Adipose tissue (tissue), 3 donors: ENCODE measurements around the gene ANO2. TPM values are rescaled to one million over a fixed set of nuclear protein-coding genes. Genes with fewer than 3 reads are reported as not detected.

Experiments used
- H3K27ac ChIP-seq: one replicate; pipeline ENCODE4 v1.5.1; 2013; ENCODE audit warnings: low read depth, low read length
- WGBS, 3 donors: extraction: QIAGEN DNeasy Blood & Tissue Kit; methylation state at CpG; one replicate each; pipeline ENCODE4 v1.1.7; 2013; 5-methylcytosine and 5-hydroxymethylcytosine counted together
- polyA plus RNA-seq, 3 donors: library from polyadenylated mRNA; stranded (reverse); fragments of 200-250 nt; gene quantifications; one replicate each; pipeline ENCODE4 v1.2.3, GENCODE V29; 2013
- donor health status: healthy with polysubstance abuse.
- donor health status: Bipolar disorder and iron deficiency.
- donor health status: healthy.

The ANO2 gene
- polyA plus RNA-seq, 3 donors = 1.0 to 11.7 (median 6.6) TPM

DNA sequence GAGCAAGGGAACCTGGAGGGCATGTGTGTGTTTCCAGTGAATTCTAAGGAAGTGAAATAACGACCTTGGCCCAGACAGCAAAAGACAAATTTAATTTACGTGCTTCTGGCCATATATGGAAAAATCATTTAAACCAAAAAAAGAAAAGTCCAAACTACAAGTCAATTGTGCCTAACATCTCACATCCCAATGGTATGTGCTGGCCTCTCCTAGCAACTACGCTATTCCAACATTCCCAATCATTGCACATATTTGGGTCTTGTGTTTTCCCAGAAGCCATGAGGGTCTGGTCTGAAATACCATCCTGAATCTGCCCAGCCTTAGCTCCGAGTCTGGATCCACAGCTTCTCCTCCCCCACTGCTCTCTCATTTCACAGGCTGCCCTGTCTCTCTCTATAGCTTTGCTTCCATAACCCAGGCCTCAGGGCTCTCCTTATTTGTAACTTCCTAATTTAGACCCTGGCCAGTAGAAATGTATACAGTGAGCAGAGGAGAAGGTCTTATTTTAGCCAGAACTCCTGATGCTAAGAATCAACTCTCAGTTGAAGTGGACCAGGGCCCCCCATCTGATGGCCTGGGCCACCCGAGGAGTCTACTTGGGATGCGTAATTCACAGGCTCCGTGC is 224.6 kb downstream of the ANO2 start:
- 59 to 82% (median 75%) methylated on average over 7 of the region's 7 CpGs for WGBS, 3 donors
- H3K27ac ChIP-seq = no peak overlapping the region

DNA sequence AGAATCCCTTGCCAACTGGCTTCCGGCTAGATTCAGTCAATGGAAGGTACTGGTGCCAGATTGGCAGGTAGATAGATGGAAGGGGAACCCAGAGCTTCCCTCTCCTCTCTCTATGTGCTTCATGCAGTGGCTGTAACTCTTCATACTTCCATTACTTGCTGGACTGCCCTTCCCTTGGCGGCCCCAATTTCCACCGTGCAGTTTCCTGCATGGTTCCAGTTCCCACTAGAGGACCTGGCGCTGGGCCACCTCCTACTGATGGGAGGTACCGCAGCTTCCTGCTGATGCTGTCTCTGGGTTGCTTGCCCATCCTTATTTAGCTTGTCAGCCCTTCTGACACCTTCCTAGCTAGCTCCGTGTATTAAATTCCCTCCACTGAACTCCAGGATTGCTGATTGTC is 226.4 kb downstream of the ANO2 start:
- no peak overlapping the region for H3K27ac ChIP-seq
- WGBS, 3 donors = 40 to 67% (median 42%) methylated on average over 6 of the region's 6 CpGs

DNA sequence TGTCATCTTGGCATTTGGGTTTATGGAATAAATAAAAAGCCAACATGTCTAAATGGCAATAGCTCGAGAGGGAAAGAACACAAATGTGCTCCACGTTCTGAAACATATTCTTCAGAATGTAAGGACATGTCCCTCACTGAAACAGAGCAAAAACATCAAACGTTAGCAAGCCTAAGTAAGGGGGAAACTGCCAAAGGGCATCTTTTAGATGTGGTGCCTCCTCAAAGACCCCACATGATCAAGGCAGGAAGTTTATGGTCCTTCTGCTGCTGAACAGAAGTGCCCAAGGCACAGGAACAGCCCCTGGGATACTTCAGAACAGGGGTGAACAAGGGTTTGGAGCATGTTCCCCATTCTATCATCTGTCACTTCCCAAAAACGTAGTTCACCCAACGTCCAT is 227.0 kb downstream of the ANO2 start:
- H3K27ac ChIP-seq = no peak overlapping the region
- 53 to 69% (median 57%) methylated on average over 5 of the region's 5 CpGs for WGBS, 3 donors

DNA sequence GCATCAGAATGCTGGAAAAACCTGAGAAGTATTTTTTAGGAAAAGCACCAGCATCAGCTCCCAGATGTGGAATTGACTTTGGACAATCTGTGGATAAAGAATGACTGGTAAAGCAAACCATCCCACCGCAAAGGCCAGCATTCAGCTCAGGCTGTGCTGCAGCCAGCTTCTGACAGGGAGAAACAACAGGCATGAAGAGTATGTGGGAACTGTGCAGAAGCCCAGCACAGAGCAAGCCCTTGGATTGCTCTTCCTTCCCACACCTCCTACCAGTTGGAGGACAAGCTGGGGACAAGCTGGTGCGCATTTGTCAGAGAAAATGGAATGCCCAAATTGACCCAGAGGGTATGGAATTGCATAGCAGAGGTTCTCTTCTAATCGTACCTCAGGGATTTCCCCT is 228.1 kb downstream of the ANO2 start:
- no peak overlapping the region for H3K27ac ChIP-seq
- 66 to 84% (median 76%) methylated on average over 3 of the region's 3 CpGs for WGBS, 3 donors

- 74 to 83% (median 76%) methylated on average over 1 of the region's 1 CpG for WGBS, 3 donors
- H3K27ac ChIP-seq = no peak overlapping the region
Measured at GRCh38 chr12:5716201-5716600, 228.9 kb downstream of the ANO2 start.

DNA sequence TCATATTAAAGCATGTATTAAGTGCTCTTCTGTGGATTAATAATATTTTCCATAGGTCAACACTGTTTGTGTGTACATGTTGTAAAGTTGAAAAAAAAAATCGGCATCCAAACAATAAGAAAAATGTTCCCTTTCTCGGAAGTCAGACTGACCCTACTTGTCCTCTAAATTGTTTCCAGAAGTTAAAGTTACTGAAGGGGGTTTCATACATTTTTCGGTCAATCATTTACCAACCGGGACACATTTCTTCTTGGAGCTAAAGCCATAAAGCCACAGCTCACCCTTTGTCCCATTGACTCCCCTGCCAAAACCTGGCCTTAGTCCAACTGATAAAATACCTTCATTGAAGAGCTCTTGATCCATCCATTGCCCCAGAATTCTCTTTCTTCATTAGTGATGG is 230.0 kb downstream of the ANO2 start:
- no peak overlapping the region for H3K27ac ChIP-seq
- 40 to 64% (median 63%) methylated on average over 4 of the region's 4 CpGs for WGBS, 3 donors

DNA sequence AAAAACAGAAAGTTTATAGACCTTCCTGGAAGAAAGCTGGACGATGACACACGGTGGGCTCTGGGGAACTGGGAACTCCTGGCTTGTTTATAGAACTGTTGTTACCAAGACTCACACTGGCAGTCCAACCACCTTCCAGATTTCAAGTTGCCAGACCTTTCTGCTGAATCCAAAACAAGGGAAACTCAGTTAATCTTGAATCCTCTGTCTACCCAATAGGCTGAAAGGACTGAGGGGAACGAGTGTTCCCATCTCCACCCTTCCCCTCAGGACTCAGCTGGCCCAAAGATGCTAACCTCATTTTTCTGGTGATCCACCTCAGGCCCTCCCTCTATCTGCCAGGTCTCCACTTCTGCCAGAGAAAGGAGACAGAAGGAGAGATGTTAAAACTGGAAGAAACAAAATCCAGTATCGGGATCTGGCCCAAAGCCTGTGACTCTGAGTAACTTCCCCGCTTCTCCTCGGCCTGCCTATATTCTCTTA is 231.4 kb downstream of the ANO2 start:
- no peak overlapping the region for H3K27ac ChIP-seq
- WGBS, 3 donors = 73 to 84% (median 79%) methylated on average over 6 of the region's 6 CpGs

- H3K27ac ChIP-seq = no peak overlapping the region
- WGBS, 3 donors = 79 to 95% (median 88%) methylated on average over 1 of the region's 1 CpG
Measured at GRCh38 chr12:5710260-5710878, 234.7 kb downstream of the ANO2 start.

DNA sequence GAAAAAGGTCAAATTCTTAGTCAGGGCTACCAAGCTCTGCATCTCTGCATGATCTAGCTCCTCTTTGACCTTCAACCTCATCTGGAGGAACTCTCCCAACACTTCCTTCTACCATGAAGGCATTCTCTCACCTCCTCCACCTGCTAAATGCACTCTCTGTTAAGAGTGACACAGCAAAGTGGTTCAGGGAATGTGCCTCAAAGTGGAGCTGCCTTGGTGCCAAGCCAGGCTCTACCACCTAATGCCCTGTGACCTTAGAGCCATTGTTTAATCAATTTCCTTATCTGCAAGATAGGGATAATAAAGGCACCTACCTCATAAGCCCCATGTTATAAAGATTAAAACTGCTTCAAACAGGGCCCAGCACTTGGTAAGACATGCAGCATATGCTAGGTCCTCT is 236.7 kb downstream of the ANO2 start:
- no peak overlapping the region for H3K27ac ChIP-seq

GRCh38 chr12:5706247-5706646 is 238.8 kb downstream of the ANO2 start:
- H3K27ac ChIP-seq = no peak overlapping the region

DNA sequence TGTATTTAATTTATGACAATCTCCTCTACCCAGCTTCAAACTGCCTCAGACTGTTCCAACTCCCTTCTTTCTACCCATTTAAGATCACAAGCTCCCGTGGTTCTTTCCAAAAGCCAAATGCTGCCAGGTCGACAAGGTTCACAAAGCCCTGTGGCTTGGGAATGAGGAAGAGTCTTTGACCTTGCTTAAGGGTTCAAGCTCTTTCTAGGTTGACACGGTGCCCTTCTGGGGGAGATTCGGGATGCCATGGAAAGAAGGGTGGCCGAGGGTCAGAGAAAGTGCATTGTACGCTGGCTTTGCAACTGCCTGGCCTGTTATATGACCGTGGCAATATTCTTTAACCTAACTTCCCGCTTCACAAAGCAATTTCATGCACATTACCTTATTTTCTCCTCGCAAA is 239.3 kb downstream of the ANO2 start:
- 75 to 88% (median 82%) methylated on average over 9 of the region's 9 CpGs for WGBS, 3 donors
- no peak overlapping the region for H3K27ac ChIP-seq

More at GRCh38 chr12:5706247-5706646, 238.8 kb downstream of the ANO2 start:
- WGBS, 3 donors = 77 to 95% (median 93%) methylated on average over 4 of the region's 4 CpGs

DNA sequence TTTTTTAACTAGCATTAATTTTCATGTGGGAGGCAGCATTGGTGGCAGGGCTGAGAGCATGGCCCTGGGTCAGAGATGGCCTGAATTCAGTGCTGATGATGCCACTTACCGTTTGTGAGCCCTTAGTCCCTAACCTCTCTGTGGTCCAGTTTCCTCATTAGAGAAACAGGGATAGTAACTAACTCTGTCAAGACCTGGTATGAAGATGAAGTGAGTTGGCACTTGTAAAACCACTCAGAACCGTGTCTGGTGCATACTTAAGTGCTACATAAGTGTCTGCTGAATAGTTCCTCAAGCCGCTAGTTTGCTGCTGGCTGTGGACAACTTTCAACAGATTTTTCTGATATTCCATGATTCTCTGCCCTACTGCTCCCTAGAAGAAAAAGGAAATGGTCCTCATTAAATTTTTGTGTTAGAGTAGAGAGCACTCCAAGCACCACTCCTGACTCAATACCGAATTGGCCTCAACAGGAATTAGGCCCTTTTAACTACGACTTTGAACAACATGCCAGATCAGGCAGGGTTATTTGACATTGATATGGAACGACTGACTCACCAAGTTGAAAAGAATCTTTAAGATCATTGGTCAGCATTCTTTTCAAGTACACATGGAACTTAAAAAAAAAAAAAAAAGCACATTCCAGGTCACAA is 250.2 kb downstream of the ANO2 start:
- WGBS, 3 donors = 65 to 67% (median 66%) methylated on average over 6 of the region's 6 CpGs
- H3K27ac ChIP-seq = no peak overlapping the region

DNA sequence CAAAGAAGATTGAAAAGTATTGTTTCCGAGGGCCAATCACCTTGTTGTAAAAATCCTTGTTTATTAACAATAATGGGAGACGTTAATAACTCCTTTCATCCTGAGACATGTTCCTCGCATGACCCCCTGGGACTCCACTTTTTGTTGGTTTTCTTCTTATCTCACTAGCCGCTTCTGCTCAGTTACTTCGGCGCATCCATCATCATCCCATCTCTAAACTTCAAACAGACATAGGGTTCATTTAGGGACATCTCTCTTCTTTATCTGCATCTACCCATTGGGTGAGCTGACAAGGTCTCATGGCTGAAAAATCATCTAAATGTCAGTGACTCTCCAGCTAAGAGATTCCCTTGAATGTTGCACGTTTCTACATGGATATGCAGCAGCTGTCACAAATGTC is 252.2 kb downstream of the ANO2 start:
- WGBS, 3 donors = 75 to 92% (median 89%) methylated on average over 7 of the region's 7 CpGs
- H3K27ac ChIP-seq = no peak overlapping the region

DNA sequence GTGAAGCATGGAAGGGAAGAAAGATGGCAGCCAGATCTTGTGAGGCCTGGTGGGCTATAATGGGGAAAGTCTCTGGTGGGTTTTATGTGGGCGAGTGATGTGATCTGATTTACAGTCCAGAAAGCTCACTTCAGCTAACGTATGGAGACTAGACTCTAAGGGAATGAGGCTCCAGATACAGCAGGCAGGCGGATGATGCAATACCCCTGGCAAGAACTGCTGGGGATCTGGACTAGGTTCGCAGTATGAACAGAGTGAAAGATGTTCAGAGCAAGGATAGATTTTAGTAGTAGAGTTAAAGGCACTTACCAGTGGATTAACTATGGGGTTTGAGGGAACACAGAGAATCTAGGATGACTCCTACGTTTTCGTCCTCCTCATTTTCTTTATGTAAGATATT is 253.1 kb downstream of the ANO2 start:
- 62 to 65% (median 63%) methylated on average over 6 of the region's 6 CpGs for WGBS, 3 donors
- no peak overlapping the region for H3K27ac ChIP-seq

DNA sequence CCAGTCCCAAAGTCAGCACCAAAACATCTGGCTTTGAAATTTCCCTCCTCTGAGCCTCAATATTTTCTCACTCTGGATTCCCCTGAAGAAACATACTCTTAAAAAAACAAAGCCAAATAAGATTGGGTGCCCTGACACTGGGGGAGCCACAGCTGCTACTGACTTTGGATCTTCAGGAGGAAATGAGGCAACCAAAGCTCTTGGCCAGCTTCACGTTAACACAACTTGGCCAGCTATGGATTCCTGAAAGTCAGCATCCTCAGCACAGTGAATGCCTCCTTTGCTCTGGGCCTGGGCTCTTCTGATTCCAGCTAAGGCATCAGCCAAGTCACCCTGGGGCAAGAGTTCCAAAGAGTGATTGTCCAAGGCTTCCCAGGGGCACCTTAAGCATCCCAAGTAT is 254.8 kb downstream of the ANO2 start:
- H3K27ac ChIP-seq = no peak overlapping the region
- WGBS, 3 donors = 43 to 72% (median 58%) methylated on average over 1 of the region's 1 CpG

- WGBS, 3 donors = 67 to 75% (median 71%) methylated on average over 1 of the region's 1 CpG
- no peak overlapping the region for H3K27ac ChIP-seq
Measured at GRCh38 chr12:5689773-5690172, 255.3 kb downstream of the ANO2 start.

GRCh38 chr12:5688226-5688625 is 256.8 kb downstream of the ANO2 start:
- H3K27ac ChIP-seq = no peak overlapping the region
- 77 to 83% (median 82%) methylated on average over 2 of the region's 2 CpGs for WGBS, 3 donors

- no peak overlapping the region for H3K27ac ChIP-seq
Measured at GRCh38 chr12:5685935-5686334, 259.1 kb downstream of the ANO2 start.

DNA sequence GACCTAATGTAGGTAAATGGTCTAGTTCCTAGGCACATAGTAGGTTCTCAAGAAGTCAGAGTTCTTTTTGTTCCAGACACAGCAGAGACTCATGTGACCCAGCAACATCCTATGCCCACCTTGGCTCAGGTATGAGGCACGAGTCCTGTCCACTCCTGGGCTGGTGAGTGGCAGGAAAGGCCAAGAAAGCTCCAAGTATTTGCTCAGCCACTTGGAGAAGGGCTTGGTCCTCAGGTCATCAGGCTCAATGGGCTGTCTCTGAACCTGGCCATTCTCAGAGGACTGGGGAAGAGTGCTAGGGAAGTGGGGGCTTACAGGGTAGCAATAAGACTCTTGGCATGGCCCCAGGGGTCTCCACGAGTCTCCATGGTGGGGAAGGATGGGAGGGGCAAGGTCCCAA is 260.1 kb downstream of the ANO2 start:
- H3K27ac ChIP-seq = no peak overlapping the region
- WGBS, 3 donors = 52 to 78% (median 78%) methylated on average over 2 of the region's 2 CpGs

More at GRCh38 chr12:5685935-5686334, 259.1 kb downstream of the ANO2 start:
- WGBS, 3 donors = 47 to 84% (median 61%) methylated on average over 3 of the region's 3 CpGs

DNA sequence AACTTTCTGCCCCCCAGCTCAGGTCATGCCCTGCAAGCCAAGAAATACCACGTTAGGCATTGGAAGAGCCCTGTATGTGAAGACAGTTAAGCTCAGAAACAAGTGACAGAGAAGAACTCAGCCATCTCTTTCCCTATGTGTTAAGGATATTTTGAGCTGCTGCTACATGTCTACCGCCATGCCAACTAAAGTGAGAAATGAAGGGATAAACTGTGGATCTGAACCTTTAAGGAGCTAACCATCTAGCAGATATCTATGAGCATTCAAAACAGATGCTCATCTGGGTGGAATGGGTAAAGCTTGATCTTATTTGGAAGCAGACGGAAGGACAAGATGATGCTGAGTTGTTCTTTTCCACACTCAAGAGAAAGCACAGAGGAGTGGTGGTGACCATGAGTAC is 262.5 kb downstream of the ANO2 start:
- WGBS, 3 donors = 59 to 89% (median 83%) methylated on average over 3 of the region's 3 CpGs
- no peak overlapping the region for H3K27ac ChIP-seq
